Activated T-helper 1 cell treated with anti-CD3 and anti-CD28 coated beads, Interleukin-12 subunit alpha, Interleukin-12 subunit beta, Interleukin-2, Interleukin-4 antibody, amounts not matched to agents 30 ng/mL and 10 ng/mL and 1 ng/mL, durations not matched to agents 14 hours and 24 hours and 36 hours (primary cell): Measurements from ENCODE around the gene NOD2. TPM values are rescaled to one million over a fixed set of nuclear protein-coding genes. Genes with fewer than 3 reads are reported as not detected.

Experiments
- DNase-seq: peaks from one replicate; pipeline ENCODE4 v3.0.0; 2021; ENCODE audit warnings: low spot score
- H3K27ac Mint-ChIP-seq: one replicate; pipeline ENCODE4 v1.8.0; 2021; ENCODE audit warnings: mild to moderate bottlenecking, mixed read lengths
- H3K27me3 Mint-ChIP-seq: one replicate; pipeline ENCODE4 v1.8.0; 2022; ENCODE audit warnings: mild to moderate bottlenecking, moderate library complexity, mixed read lengths; ENCODE audit not compliant: insufficient read depth
- H3K36me3 Mint-ChIP-seq: one replicate; pipeline ENCODE4 v1.8.0; 2021; ENCODE audit warnings: low read depth, mixed read lengths
- H3K4me1 Mint-ChIP-seq: one replicate; pipeline ENCODE4 v1.8.0; 2021; ENCODE audit warnings: low read depth, mixed read lengths
- H3K4me3 Mint-ChIP-seq: one replicate; pipeline ENCODE4 v1.8.0; 2021; ENCODE audit warnings: mild to moderate bottlenecking, moderate library complexity, mixed read lengths
- H3K9me3 Mint-ChIP-seq: one replicate; pipeline ENCODE4 v1.8.0; 2021; ENCODE audit warnings: mixed read lengths
- intact Hi-C: fragments of 100-400 bp; cut with micrococcal nuclease; formaldehyde crosslinking; loops from one replicate; pipeline ENCODE4 v1.15.1; 2024
- total RNA-seq: library from RNA; stranded (reverse); gene quantifications from 2 replicates; pipeline ENCODE4 v1.2.3, GENCODE V29; 2022

NOD2 gene
- total RNA-seq, 1 donor from 2014 or later, result 6.7 TPM

GRCh38 chr16:50664270-50664669 lies 29.1 kb upstream of the NOD2 start:
- DNase-seq, result no peak
- H3K4me1 Mint-ChIP-seq, result peaks cover 42% of the 10 kb centered on the region
- peaks cover 9% of the 10 kb centered on the region for H3K36me3 Mint-ChIP-seq
- intact Hi-C loops, result loop anchor here (2.0 kb wide), 1 partner anchor 337 kb away; no protein-coding TSS in a partner anchor
- H3K27me3 Mint-ChIP-seq, result no peaks in the 10 kb centered on the region
- no peaks in the 10 kb centered on the region for H3K9me3 Mint-ChIP-seq
- H3K27ac Mint-ChIP-seq, result no peak overlapping the region
- no peak overlapping the region for H3K4me3 Mint-ChIP-seq

- peaks cover 43% of the 10 kb centered on the region for H3K4me1 Mint-ChIP-seq
- H3K27ac Mint-ChIP-seq, result peak overlapping the region; percentile 68
- intact Hi-C loops, result loop anchor here (1.0 to 5.0 kb wide), 7 partner anchors 78 to 513 kb away; partner anchors contain the start of genes NKD1 and TENT4B
- no peaks in the 10 kb centered on the region for H3K27me3 Mint-ChIP-seq
- peaks cover 9% of the 10 kb centered on the region for H3K36me3 Mint-ChIP-seq
- peak; percentile 76 for DNase-seq
- H3K9me3 Mint-ChIP-seq, result no peaks in the 10 kb centered on the region
- peak overlapping the region; percentile 66 for H3K4me3 Mint-ChIP-seq
Observed at GRCh38 chr16:50665128-50665878, 28.1 kb upstream of the NOD2 start.

- intact Hi-C loops, result loop anchor here (1.0 to 5.0 kb wide), 9 partner anchors 14 to 642 kb away; partner anchors contain the start of genes CNEP1R1, SNX20 and TENT4B
- Mint-ChIP-seq H3K4me1 (peaks cover 51% of the 10 kb centered on the region), H3K27me3 (no peaks in the 10 kb centered on the region), H3K9me3 (peaks cover 6% of the 10 kb centered on the region), H3K36me3 (peaks cover 21% of the 10 kb centered on the region), H3K4me3 (peak overlapping the region; percentile 59), H3K27ac (peak overlapping the region; percentile 88)
- no peak for DNase-seq
Observed at GRCh38 chr16:50666658-50667496, 26.5 kb upstream of the NOD2 start.

GRCh38 chr16:50667497-50668367 lies 25.7 kb upstream of the NOD2 start:
- H3K27me3 Mint-ChIP-seq, result no peaks in the 10 kb centered on the region
- peaks cover 30% of the 10 kb centered on the region for H3K36me3 Mint-ChIP-seq
- H3K27ac Mint-ChIP-seq, result peak overlapping the region; percentile 88
- intact Hi-C loops, result loop anchor here (1.0 to 5.0 kb wide), 9 partner anchors 13 to 643 kb away; partner anchors contain the start of genes CNEP1R1, SNX20 and TENT4B
- DNase-seq, result no peak
- H3K4me1 Mint-ChIP-seq, result peaks cover 51% of the 10 kb centered on the region
- H3K9me3 Mint-ChIP-seq, result peaks cover 13% of the 10 kb centered on the region
- H3K4me3 Mint-ChIP-seq, result peak overlapping the region; percentile 59

GRCh38 chr16:50668368-50669008 lies 24.9 kb upstream of the NOD2 start:
- Mint-ChIP-seq H3K4me1 (peaks cover 51% of the 10 kb centered on the region), H3K9me3 (peaks cover 16% of the 10 kb centered on the region), H3K27me3 (no peaks in the 10 kb centered on the region), H3K4me3 (no peak overlapping the region), H3K27ac (peak overlapping the region; percentile 88), H3K36me3 (peaks cover 34% of the 10 kb centered on the region)
- no peak for DNase-seq
- intact Hi-C loops, result loop anchor here (5.0 kb wide), 2 partner anchors 99 to 516 kb away; partner anchors contain the start of gene TENT4B

GRCh38 chr16:50669741-50670140 lies 23.7 kb upstream of the NOD2 start:
- DNase-seq, result no peak
- intact Hi-C loops, result loop anchor here (5.0 kb wide), 2 partner anchors 98 to 517 kb away; partner anchors contain the start of gene TENT4B
- H3K4me3 Mint-ChIP-seq, result no peak overlapping the region
- no peaks in the 10 kb centered on the region for H3K27me3 Mint-ChIP-seq
- no peak overlapping the region for H3K27ac Mint-ChIP-seq
- peaks cover 19% of the 10 kb centered on the region for H3K9me3 Mint-ChIP-seq
- H3K36me3 Mint-ChIP-seq, result peaks cover 40% of the 10 kb centered on the region
- H3K4me1 Mint-ChIP-seq, result peaks cover 51% of the 10 kb centered on the region

GRCh38 chr16:50670476-50670875 lies 22.9 kb upstream of the NOD2 start:
- peaks cover 19% of the 10 kb centered on the region for H3K9me3 Mint-ChIP-seq
- H3K4me1 Mint-ChIP-seq, result peaks cover 43% of the 10 kb centered on the region
- intact Hi-C loops, result no loop called here
- no peak overlapping the region for H3K4me3 Mint-ChIP-seq
- peaks cover 47% of the 10 kb centered on the region for H3K36me3 Mint-ChIP-seq
- no peak overlapping the region for H3K27ac Mint-ChIP-seq
- H3K27me3 Mint-ChIP-seq, result no peaks in the 10 kb centered on the region
- no peak for DNase-seq

- Mint-ChIP-seq H3K9me3 (peaks cover 19% of the 10 kb centered on the region), H3K27me3 (no peaks in the 10 kb centered on the region), H3K4me1 (peaks cover 41% of the 10 kb centered on the region), H3K4me3 (no peak overlapping the region), H3K27ac (no peak overlapping the region), H3K36me3 (peaks cover 57% of the 10 kb centered on the region)
- DNase-seq, result peak; percentile 43
- intact Hi-C loops, result loop anchor here (1.0 kb wide), 3 partner anchors 13 to 135 kb away; no protein-coding TSS in a partner anchor
Observed at GRCh38 chr16:50671644-50672260, 21.7 kb upstream of the NOD2 start.

GRCh38 chr16:50673496-50674275 lies 19.7 kb upstream of the NOD2 start:
- H3K4me1 Mint-ChIP-seq, result peaks cover 41% of the 10 kb centered on the region
- peaks cover 19% of the 10 kb centered on the region for H3K9me3 Mint-ChIP-seq
- H3K36me3 Mint-ChIP-seq, result peaks cover 64% of the 10 kb centered on the region
- intact Hi-C loops, result no loop called here
- no peak overlapping the region for H3K4me3 Mint-ChIP-seq
- DNase-seq, result no peak
- H3K27ac Mint-ChIP-seq, result no peak overlapping the region
- H3K27me3 Mint-ChIP-seq, result no peaks in the 10 kb centered on the region

- peaks cover 19% of the 10 kb centered on the region for H3K9me3 Mint-ChIP-seq
- no peak overlapping the region for H3K27ac Mint-ChIP-seq
- intact Hi-C loops, result no loop called here
- peaks cover 71% of the 10 kb centered on the region for H3K36me3 Mint-ChIP-seq
- no peak for DNase-seq
- H3K27me3 Mint-ChIP-seq, result no peaks in the 10 kb centered on the region
- no peak overlapping the region for H3K4me3 Mint-ChIP-seq
- peaks cover 46% of the 10 kb centered on the region for H3K4me1 Mint-ChIP-seq
Observed at GRCh38 chr16:50674831-50675230, 18.6 kb upstream of the NOD2 start.
